H9 (cell line): Measurements from ENCODE around the gene SEC24C. TPM values are rescaled to one million over a fixed set of nuclear protein-coding genes. Genes with fewer than 3 reads are reported as not detected.
A peak's percentile ranks its signal among the peaks of the same experiment; 100 is the strongest.

ENCODE experiments used
- DNase-seq: peaks from one replicate; pipeline ENCODE4 v3.0.0-alpha.2; 2017
- H2AFZ ChIP-seq: one replicate; pipeline ENCODE4 v1.6.1; 2013; ENCODE audit warnings: mild to moderate bottlenecking, low read length, control low read depth, moderate library complexity
- H2AK5ac ChIP-seq: 2 replicates; pipeline ENCODE4 v1.6.1; 2013; ENCODE audit warnings: low read length, control low read depth, mixed read lengths; ENCODE audit not compliant: insufficient read length
- H2BK120ac ChIP-seq: one replicate; pipeline ENCODE4 v1.6.1; 2013; ENCODE audit warnings: low read depth, mild to moderate bottlenecking, low read length, control low read depth, inconsistent platforms; ENCODE audit not compliant: poor library complexity, severe bottlenecking
- H2BK12ac ChIP-seq: 2 replicates; pipeline ENCODE4 v1.6.1; 2013; ENCODE audit warnings: low read length, control low read depth, mixed read lengths, low read depth; ENCODE audit not compliant: insufficient read length
- H2BK15ac ChIP-seq: 2 replicates; pipeline ENCODE4 v1.6.1; 2013; ENCODE audit warnings: low read depth, low read length, control low read depth
- H2BK20ac ChIP-seq: one replicate; pipeline ENCODE4 v1.6.1; 2013; ENCODE audit warnings: low read depth, mild to moderate bottlenecking, low read length, control low read depth, inconsistent platforms; ENCODE audit not compliant: poor library complexity, severe bottlenecking
- H2BK5ac ChIP-seq: 2 replicates; pipeline ENCODE4 v1.6.1; 2013; ENCODE audit warnings: low read length, control low read depth, mixed read lengths; ENCODE audit not compliant: insufficient read length
- H3K14ac ChIP-seq: 2 replicates; pipeline ENCODE4 v1.6.1; 2013; ENCODE audit warnings: low read length, control low read depth; ENCODE audit not compliant: insufficient read depth
- H3K18ac ChIP-seq: 2 replicates; pipeline ENCODE4 v1.6.1; 2013; ENCODE audit warnings: low read depth, mild to moderate bottlenecking, mixed read lengths, low read length, control low read depth; ENCODE audit not compliant: insufficient read length
- H3K23ac ChIP-seq: 2 replicates; pipeline ENCODE4 v1.6.1; 2013; ENCODE audit warnings: low read length, control low read depth, mixed read lengths, low read depth; ENCODE audit not compliant: insufficient read length
- H3K23me2 ChIP-seq: 2 replicates; pipeline ENCODE4 v1.6.1; 2013; ENCODE audit warnings: low read depth, mild to moderate bottlenecking, mixed read lengths, low read length, control low read depth; ENCODE audit not compliant: insufficient read length, poor library complexity, severe bottlenecking
- H3K27ac ChIP-seq: 2 replicates; pipeline ENCODE4 v1.5.1; 2013; ENCODE audit warnings: low read length, control low read depth, mixed read lengths, low read depth; ENCODE audit not compliant: insufficient read length
- H3K27me3 ChIP-seq: 2 replicates; pipeline ENCODE4 v1.6.1; 2013; ENCODE audit warnings: low read length, control low read depth, inconsistent platforms; ENCODE audit not compliant: insufficient read depth
- H3K4ac ChIP-seq: 2 replicates; pipeline ENCODE4 v1.6.1; 2013; ENCODE audit warnings: low read depth, mild to moderate bottlenecking, control low read depth, inconsistent platforms, low read length, moderate library complexity
- H3K4me1 ChIP-seq: 2 replicates; pipeline ENCODE4 v1.6.1; 2013; ENCODE audit warnings: low read length, control low read depth, inconsistent platforms; ENCODE audit not compliant: insufficient read depth
- H3K4me2 ChIP-seq: 2 replicates; pipeline ENCODE4 v1.6.1; 2013; ENCODE audit warnings: low read length, control low read depth, mixed read lengths; ENCODE audit not compliant: insufficient read length, insufficient read depth
- H3K56ac ChIP-seq: 2 replicates; pipeline ENCODE4 v1.6.1; 2013; ENCODE audit warnings: low read depth, mild to moderate bottlenecking, mixed read lengths, low read length, control low read depth; ENCODE audit not compliant: insufficient read length
- H3K79me1 ChIP-seq: 2 replicates; pipeline ENCODE4 v1.6.1; 2013; ENCODE audit warnings: low read depth, mild to moderate bottlenecking, moderate library complexity, low read length, control low read depth, inconsistent platforms; ENCODE audit not compliant: insufficient read depth, poor library complexity, severe bottlenecking
- H3K79me2 ChIP-seq: 2 replicates; pipeline ENCODE4 v1.6.1; 2013; ENCODE audit warnings: low read length, control low read depth, inconsistent platforms; ENCODE audit not compliant: insufficient read depth
- H3K9ac ChIP-seq: 2 replicates; pipeline ENCODE4 v1.6.1; 2013; ENCODE audit warnings: low read length, control low read depth, mixed read lengths; ENCODE audit not compliant: insufficient read length; ENCODE audit errors: extremely low read depth
- H3K9me3 ChIP-seq: one replicate; pipeline ENCODE4 v1.6.1; 2013; ENCODE audit warnings: low read depth, low read length, inconsistent platforms; ENCODE audit not compliant: control insufficient read depth
- H3T11ph ChIP-seq: one replicate; pipeline ENCODE4 v1.6.1; 2013; ENCODE audit warnings: mild to moderate bottlenecking, low read length, control low read depth, inconsistent platforms
- H4K20me1 ChIP-seq: one replicate; pipeline ENCODE4 v1.6.1; 2013; ENCODE audit not compliant: control insufficient read depth, insufficient read length, insufficient read depth
- H4K5ac ChIP-seq: 2 replicates; pipeline ENCODE4 v1.6.1; 2013; ENCODE audit warnings: low read depth, mild to moderate bottlenecking, mixed read lengths, low read length, control low read depth; ENCODE audit not compliant: insufficient read length
- H4K8ac ChIP-seq: replicated peaks from 2 replicates; pipeline ENCODE4 v1.6.1; 2013; ENCODE audit warnings: low read length, control low read depth, mixed read lengths, low read depth; ENCODE audit not compliant: insufficient read length
- H4K91ac ChIP-seq: 2 replicates; pipeline ENCODE4 v1.6.1; 2013; ENCODE audit warnings: low read depth, mild to moderate bottlenecking, moderate library complexity, mixed read lengths, low read length, control low read depth; ENCODE audit not compliant: insufficient read length
- H3K27ac Mint-ChIP-seq, 3 experiments: 2 replicates in 2 of 3; 3 replicates in 1 of 3; pipeline ENCODE4 v1.8.0; 2020 to 2021; ENCODE audit warnings: mixed read lengths in 3 of 3, mild to moderate bottlenecking in 1 of 3, moderate library complexity in 1 of 3
- H3K27me3 Mint-ChIP-seq: 2 replicates; pipeline ENCODE4 v1.8.0; 2021; ENCODE audit warnings: low read depth, mild to moderate bottlenecking, moderate library complexity, mixed read lengths
- H3K36me3 Mint-ChIP-seq, 3 experiments: 2 replicates in 2 of 3; 3 replicates in 1 of 3; pipeline ENCODE4 v1.8.0; 2020 to 2021; ENCODE audit warnings: low read depth in 3 of 3, mixed read lengths in 3 of 3; ENCODE audit not compliant: insufficient read depth in 1 of 3
- H3K4me1 Mint-ChIP-seq, 2 experiments: 2 replicates each; pipeline ENCODE4 v1.8.0; 2020; ENCODE audit warnings: mixed read lengths in 2 of 2
- H3K4me3 Mint-ChIP-seq, 2 experiments: 2 replicates in 1 of 2; 3 replicates in 1 of 2; pipeline ENCODE4 v1.8.0; 2020 to 2021; ENCODE audit warnings: mild to moderate bottlenecking in 2 of 2, mixed read lengths in 2 of 2, moderate library complexity in 1 of 2
- H3K9me3 Mint-ChIP-seq, 2 experiments: 2 replicates in 1 of 2; 3 replicates in 1 of 2; pipeline ENCODE4 v1.8.0; 2020; ENCODE audit warnings: mild to moderate bottlenecking in 2 of 2, mixed read lengths in 2 of 2, moderate library complexity in 1 of 2
- WGBS: extraction: QIAGEN DNeasy Blood & Tissue Kit; methylation state at CpG from one replicate; pipeline ENCODE4 v1.1.7; 2013; ENCODE audit warnings: missing lambda C conversion rate, low lambda C conversion rate, mixed read lengths; ENCODE audit not compliant: insufficient read length; ENCODE audit errors: extremely low coverage; 5-methylcytosine and 5-hydroxymethylcytosine counted together
- total RNA-seq: library from RNA; stranded (reverse); gene quantifications from 2 replicates; pipeline ENCODE4 v1.2.1, GENCODE V29; 2021
- TF ChIP-seq, protein P1 (sequence below): fragments of 200-600 bp; sonication (generic); conservative IDR thresholded peaks from 3 replicates; pipeline ENCODE4 v1.8.0; 2021; ENCODE audit warnings: antibody characterized with exemption, mild to moderate bottlenecking

SEC24C gene
- total RNA-seq, 1 experiment from 2014 or later = 62.4 TPM

DNA sequence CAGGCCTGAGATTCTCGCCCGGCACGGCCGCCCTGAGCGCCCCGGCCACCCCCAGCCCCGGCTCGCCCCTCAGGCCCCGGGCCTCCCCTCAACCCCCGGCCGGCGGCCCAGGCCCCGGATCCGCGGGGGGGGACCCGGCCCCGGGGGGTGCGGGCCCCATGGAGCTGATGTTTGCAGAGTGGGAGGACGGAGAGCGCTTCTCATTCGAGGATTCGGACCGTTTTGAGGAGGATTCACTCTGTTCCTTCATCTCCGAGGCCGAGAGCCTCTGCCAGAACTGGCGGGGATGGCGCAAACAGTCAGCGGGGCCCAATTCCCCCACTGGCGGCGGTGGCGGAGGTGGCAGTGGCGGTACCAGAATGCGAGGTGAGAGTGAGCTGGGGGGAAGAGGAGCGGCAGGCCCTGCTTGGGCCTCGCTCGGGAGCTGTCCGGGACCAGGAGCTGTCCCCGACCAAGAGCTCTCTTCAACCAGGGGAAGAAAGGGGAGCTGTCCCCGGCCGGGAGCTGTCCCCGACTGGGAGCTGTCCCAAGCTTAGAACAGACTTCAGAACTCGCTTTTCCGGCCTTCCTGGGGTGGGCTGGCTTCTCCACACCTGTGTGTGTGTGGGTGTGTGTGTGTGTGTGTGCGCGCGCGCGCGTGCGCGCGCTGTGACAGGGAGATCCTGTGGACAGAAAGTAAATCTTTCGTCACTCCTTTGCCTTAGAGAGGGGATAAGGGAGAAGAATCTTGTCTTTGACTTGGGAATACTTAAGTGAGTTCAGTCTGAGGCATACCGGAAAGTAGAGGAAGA is 41.7 kb downstream of the SEC24C start:
- H3K27ac Mint-ChIP-seq = peak overlapping the region in 2 of 3 experiments; percentile 7 to 72; a peak in 4 of 7 replicates
- peak overlapping the region; percentile 82 for H3K4me2 ChIP-seq
- H3K18ac ChIP-seq = no peak overlapping the region
- TF ChIP-seq, protein P1, sequence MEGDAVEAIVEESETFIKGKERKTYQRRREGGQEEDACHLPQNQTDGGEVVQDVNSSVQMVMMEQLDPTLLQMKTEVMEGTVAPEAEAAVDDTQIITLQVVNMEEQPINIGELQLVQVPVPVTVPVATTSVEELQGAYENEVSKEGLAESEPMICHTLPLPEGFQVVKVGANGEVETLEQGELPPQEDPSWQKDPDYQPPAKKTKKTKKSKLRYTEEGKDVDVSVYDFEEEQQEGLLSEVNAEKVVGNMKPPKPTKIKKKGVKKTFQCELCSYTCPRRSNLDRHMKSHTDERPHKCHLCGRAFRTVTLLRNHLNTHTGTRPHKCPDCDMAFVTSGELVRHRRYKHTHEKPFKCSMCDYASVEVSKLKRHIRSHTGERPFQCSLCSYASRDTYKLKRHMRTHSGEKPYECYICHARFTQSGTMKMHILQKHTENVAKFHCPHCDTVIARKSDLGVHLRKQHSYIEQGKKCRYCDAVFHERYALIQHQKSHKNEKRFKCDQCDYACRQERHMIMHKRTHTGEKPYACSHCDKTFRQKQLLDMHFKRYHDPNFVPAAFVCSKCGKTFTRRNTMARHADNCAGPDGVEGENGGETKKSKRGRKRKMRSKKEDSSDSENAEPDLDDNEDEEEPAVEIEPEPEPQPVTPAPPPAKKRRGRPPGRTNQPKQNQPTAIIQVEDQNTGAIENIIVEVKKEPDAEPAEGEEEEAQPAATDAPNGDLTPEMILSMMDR = no peak
- H2AK5ac ChIP-seq = no peak overlapping the region
- H3K23ac ChIP-seq = no peak overlapping the region
- peaks cover 24 to 26% of the 10 kb centered on the region in 2 experiments for H3K4me1 Mint-ChIP-seq
- no peak overlapping the region for H4K91ac ChIP-seq
- H3K56ac ChIP-seq = no peak overlapping the region
- peaks cover 11% of the 10 kb centered on the region for H3K79me1 ChIP-seq
- peaks cover 11% of the 10 kb centered on the region for H3K23me2 ChIP-seq
- H2BK120ac ChIP-seq = no peak overlapping the region
- no peaks in the 10 kb centered on the region for H3K9me3 Mint-ChIP-seq
- no peaks in the 10 kb centered on the region for H3K9me3 ChIP-seq
- H3K27me3 Mint-ChIP-seq = no peaks in the 10 kb centered on the region
- H3K4me1 ChIP-seq = peaks cover 2% of the 10 kb centered on the region; the same call in 1 of the 2 replicates
- no peak overlapping the region for H4K8ac ChIP-seq
- peak overlapping the region; percentile 99 for H3K4me3 Mint-ChIP-seq
- no peak overlapping the region for H3T11ph ChIP-seq
- H3K4ac ChIP-seq = no peak overlapping the region
- H4K20me1 ChIP-seq = no peaks in the 10 kb centered on the region
- H2BK15ac ChIP-seq = no peak overlapping the region
- H4K5ac ChIP-seq = no peak overlapping the region
- WGBS = no CpG with 5 or more reads among the region's 54 CpGs
- H3K27me3 ChIP-seq = no peaks in the 10 kb centered on the region
- DNase-seq = peak; percentile 59
- H3K79me2 ChIP-seq = peaks cover 12% of the 10 kb centered on the region; the same call in 1 of the 2 replicates
- no peak overlapping the region for H2BK12ac ChIP-seq
- H3K14ac ChIP-seq = no peak overlapping the region; the same call in 1 of the 2 replicates
- H3K9ac ChIP-seq = peak overlapping the region; percentile 52
- H2AFZ ChIP-seq = no peak overlapping the region
- no peak overlapping the region for H3K27ac ChIP-seq
- no peak overlapping the region for H2BK20ac ChIP-seq
- H2BK5ac ChIP-seq = no peak overlapping the region
- peaks cover 12 to 16% (median 15%) of the 10 kb centered on the region in 3 experiments; a peak in 6 of 7 replicates for H3K36me3 Mint-ChIP-seq
